ENCODE data around the gene UNC5CL. TPM values are rescaled to one million over a fixed set of nuclear protein-coding genes. Genes with fewer than 3 reads are reported as not detected.

The UNC5CL gene
- total and polyA plus RNA-seq, 4 donors: 1.6 to 4.0 (median 2.1) TPM

DNA sequence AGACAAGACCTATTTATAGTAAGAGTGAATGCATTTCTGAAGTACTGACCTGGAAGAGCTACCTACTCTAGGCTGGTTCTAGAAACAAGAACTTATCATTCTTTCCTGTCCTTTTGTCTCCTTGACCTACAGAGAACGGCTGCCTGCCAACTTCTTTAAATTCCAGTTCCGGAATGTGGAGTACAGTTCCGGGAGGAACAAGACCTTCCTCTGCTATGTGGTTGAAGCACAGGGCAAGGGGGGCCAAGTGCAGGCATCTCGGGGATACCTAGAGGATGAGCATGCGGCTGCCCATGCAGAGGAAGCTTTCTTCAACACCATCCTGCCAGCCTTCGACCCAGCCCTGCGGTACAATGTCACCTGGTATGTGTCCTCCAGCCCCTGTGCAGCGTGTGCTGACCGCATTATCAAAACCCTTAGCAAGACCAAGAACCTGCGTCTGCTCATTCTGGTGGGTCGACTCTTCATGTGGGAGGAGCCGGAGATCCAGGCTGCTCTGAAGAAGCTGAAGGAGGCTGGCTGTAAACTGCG, 22.2 kb upstream of the UNC5CL start:
- H3K36me3 ChIP-seq (ENCODE audit: control insufficient read depth in 4 of 4, insufficient read depth in 4 of 4, low read length in 4 of 4): peaks cover 0 to 9% (median 5%) of the 10 kb centered on the region in 4 donors
- no peak overlapping the region for H3K9ac ChIP-seq (ENCODE audit: insufficient read depth in 1 of 2, low read length in 2 of 2)
- no peak for DNase-seq
- TF ChIP-seq, protein P1, sequence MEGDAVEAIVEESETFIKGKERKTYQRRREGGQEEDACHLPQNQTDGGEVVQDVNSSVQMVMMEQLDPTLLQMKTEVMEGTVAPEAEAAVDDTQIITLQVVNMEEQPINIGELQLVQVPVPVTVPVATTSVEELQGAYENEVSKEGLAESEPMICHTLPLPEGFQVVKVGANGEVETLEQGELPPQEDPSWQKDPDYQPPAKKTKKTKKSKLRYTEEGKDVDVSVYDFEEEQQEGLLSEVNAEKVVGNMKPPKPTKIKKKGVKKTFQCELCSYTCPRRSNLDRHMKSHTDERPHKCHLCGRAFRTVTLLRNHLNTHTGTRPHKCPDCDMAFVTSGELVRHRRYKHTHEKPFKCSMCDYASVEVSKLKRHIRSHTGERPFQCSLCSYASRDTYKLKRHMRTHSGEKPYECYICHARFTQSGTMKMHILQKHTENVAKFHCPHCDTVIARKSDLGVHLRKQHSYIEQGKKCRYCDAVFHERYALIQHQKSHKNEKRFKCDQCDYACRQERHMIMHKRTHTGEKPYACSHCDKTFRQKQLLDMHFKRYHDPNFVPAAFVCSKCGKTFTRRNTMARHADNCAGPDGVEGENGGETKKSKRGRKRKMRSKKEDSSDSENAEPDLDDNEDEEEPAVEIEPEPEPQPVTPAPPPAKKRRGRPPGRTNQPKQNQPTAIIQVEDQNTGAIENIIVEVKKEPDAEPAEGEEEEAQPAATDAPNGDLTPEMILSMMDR (IDR thresholded peaks at IDR 0.05; ENCODE audit: control extremely low read depth, extremely low read depth): no peak
- no peak overlapping the region for H3K4me3 ChIP-seq
- ATAC-seq (ENCODE audit: insufficient read depth, low FRiP score): no peak
- WGBS, 2 donors: 82 to 84% methylated on average over 13 of the region's 13 CpGs
- peaks cover 0 to 14% (median 0%) of the 10 kb centered on the region in 5 donors for H3K4me1 ChIP-seq (ENCODE audit: control insufficient read depth in 5 of 5, insufficient read depth in 5 of 5, low read length in 5 of 5)
- no peaks in the 10 kb centered on the region for H3K9me3 ChIP-seq (ENCODE audit: control insufficient read depth in 4 of 4, insufficient read depth in 3 of 4, low read length in 3 of 4)
- H3K27me3 ChIP-seq (ENCODE audit: control insufficient read depth in 3 of 3, insufficient read depth in 3 of 3, low read length in 2 of 3): no peaks in the 10 kb centered on the region
- peak overlapping the region in 1 of 2 donors; percentile 47 for H3K27ac ChIP-seq (ENCODE audit: low read depth in 1 of 2, low read length in 1 of 2)

DNA sequence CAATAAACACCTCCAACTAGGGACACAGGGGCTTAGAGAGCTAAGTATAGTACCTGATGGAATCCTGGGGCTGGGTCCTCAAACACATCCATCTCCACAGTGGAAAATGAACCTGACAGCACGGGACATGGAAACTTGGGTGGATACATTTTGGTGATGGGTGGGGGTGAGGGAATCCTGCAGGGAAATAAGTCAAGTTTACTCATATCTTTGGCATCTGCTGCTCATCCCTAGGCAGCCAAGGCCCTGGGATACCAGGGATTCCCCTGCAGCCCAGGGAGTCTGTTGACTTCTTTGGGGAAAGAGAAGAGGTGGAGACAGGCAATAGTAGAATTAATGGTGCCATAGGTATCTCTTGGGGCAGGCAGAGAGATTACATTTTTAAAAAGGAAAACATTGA, 20.5 kb upstream of the UNC5CL start:
- H3K36me3 ChIP-seq (ENCODE audit: control insufficient read depth in 4 of 4, insufficient read depth in 4 of 4, low read length in 4 of 4): peaks cover 0 to 6% (median 3%) of the 10 kb centered on the region in 4 donors
- H3K27ac ChIP-seq (ENCODE audit: low read depth in 1 of 2, low read length in 1 of 2): peak overlapping the region in 1 of 2 donors; percentile 81
- no peaks in the 10 kb centered on the region for H3K27me3 ChIP-seq (ENCODE audit: control insufficient read depth in 3 of 3, insufficient read depth in 3 of 3, low read length in 2 of 3)
- peaks cover 0 to 14% (median 0%) of the 10 kb centered on the region in 5 donors for H3K4me1 ChIP-seq (ENCODE audit: control insufficient read depth in 5 of 5, insufficient read depth in 5 of 5, low read length in 5 of 5)
- H3K4me3 ChIP-seq: no peak overlapping the region
- DNase-seq (no peak), ATAC-seq (ENCODE audit: insufficient read depth, low FRiP score) (no peak)
- TF ChIP-seq, protein P1 (IDR thresholded peaks at IDR 0.05; ENCODE audit: control extremely low read depth, extremely low read depth): no peak
- H3K9me3 ChIP-seq (ENCODE audit: control insufficient read depth in 4 of 4, insufficient read depth in 3 of 4, low read length in 3 of 4): no peaks in the 10 kb centered on the region
- H3K9ac ChIP-seq (ENCODE audit: insufficient read depth in 1 of 2, low read length in 2 of 2): no peak overlapping the region
- WGBS, 2 donors: 84 to 100% methylated on average over 1 of the region's 1 CpG

DNA sequence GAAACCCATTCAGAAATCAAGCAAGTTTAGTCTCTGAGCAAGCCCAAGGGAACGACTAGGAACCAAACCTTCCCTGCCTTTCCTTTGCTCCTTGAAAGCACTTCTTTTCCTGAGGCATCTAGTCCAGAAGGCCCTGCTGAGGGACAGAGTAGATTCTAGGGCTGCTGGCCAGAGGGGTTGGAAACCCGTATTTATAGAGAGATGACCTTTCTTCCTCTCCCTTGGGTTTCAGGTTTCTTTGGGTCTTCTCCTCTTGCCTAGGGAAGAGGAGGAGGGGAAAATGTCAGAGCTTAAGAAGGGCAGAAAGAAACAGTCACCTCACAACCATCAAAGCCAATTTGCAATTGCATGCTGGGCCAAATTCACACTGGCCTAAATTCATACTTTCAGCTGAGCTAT, 19.8 kb upstream of the UNC5CL start:
- Histone ChIP-seq H3K9ac (ENCODE audit: insufficient read depth in 1 of 2, low read length in 2 of 2) (no peak overlapping the region), H3K4me1 (ENCODE audit: control insufficient read depth in 5 of 5, insufficient read depth in 5 of 5, low read length in 5 of 5) (peaks cover 0 to 14% (median 0%) of the 10 kb centered on the region in 5 donors), H3K4me3 (no peak overlapping the region), H3K9me3 (ENCODE audit: control insufficient read depth in 4 of 4, insufficient read depth in 3 of 4, low read length in 3 of 4) (no peaks in the 10 kb centered on the region), H3K27ac (ENCODE audit: low read depth in 1 of 2, low read length in 1 of 2) (peak overlapping the region in 1 of 2 donors; percentile 81), H3K27me3 (ENCODE audit: control insufficient read depth in 3 of 3, insufficient read depth in 3 of 3, low read length in 2 of 3) (no peaks in the 10 kb centered on the region), H3K36me3 (ENCODE audit: control insufficient read depth in 4 of 4, insufficient read depth in 4 of 4, low read length in 4 of 4) (peaks cover 0 to 2% (median under 1%) of the 10 kb centered on the region in 4 donors)
- WGBS, 2 donors: 82 to 87% methylated on average over 2 of the region's 2 CpGs
- TF ChIP-seq, protein P1 (IDR thresholded peaks at IDR 0.05; ENCODE audit: control extremely low read depth, extremely low read depth): no peak
- ATAC-seq (ENCODE audit: insufficient read depth, low FRiP score) (no peak), DNase-seq (no peak)
